ENCODE data around the gene ATP7A. TPM values are rescaled to one million over a fixed set of nuclear protein-coding genes. Genes with fewer than 3 reads are reported as not detected.

Gene ATP7A
- polyA plus RNA-seq, 1 donor from 2014 or later = 6.2 TPM

- H3K4me3 ChIP-seq (ENCODE audit: low read length) = no peak overlapping the region
- no peaks in the 10 kb centered on the region for H3K27me3 ChIP-seq (ENCODE audit: insufficient read depth, low read depth, low read length)
- H3F3A ChIP-seq (ENCODE audit: insufficient read depth, low read length, poor library complexity, severe bottlenecking) = no peaks in the 10 kb centered on the region
- no peaks in the 10 kb centered on the region for H4K20me1 ChIP-seq (ENCODE audit: insufficient read depth)
- no peak overlapping the region for H3K27ac ChIP-seq (ENCODE audit: low read length)
- H3K36me3 ChIP-seq (ENCODE audit: insufficient read depth, low read length) = no peaks in the 10 kb centered on the region
- H3K9me2 ChIP-seq (ENCODE audit: insufficient read depth, low read length) = no peaks in the 10 kb centered on the region
- no peak for TF ChIP-seq EP300 (conservative IDR thresholded peaks at IDR 0.05; ENCODE audit: poor library complexity, severe bottlenecking)
- no peak for TF ChIP-seq MXI1 (conservative IDR thresholded peaks at IDR 0.05; ENCODE audit: poor library complexity, severe bottlenecking)
- no peak for TF ChIP-seq POLR2AphosphoS5 (IDR thresholded peaks at IDR 0.05)
- no peak for TF ChIP-seq REST (IDR thresholded peaks at IDR 0.05; ENCODE audit: borderline replicate concordance)
- no peak for TF ChIP-seq EZH2 (IDR thresholded peaks at IDR 0.05; ENCODE audit: borderline replicate concordance, insufficient read depth, low read length, poor library complexity, severe bottlenecking)
- no peak for TF ChIP-seq RAD21 (conservative IDR thresholded peaks at IDR 0.05)
- TF ChIP-seq CTCF (IDR thresholded peaks at IDR 0.05; ENCODE audit: poor library complexity, severe bottlenecking) = no peak
- TF ChIP-seq TAF1 (IDR thresholded peaks at IDR 0.05; ENCODE audit: low read depth) = no peak
- TF ChIP-seq SMC3 (conservative IDR thresholded peaks at IDR 0.05; ENCODE audit: poor library complexity) = no peak
- H3K9ac ChIP-seq (ENCODE audit: low read length) = no peak overlapping the region
- no peaks in the 10 kb centered on the region for H3K79me2 ChIP-seq (replicated peaks; ENCODE audit: insufficient read depth, low read length)
- H3K4me2 ChIP-seq (ENCODE audit: low read length) = no peak overlapping the region
- H3K9me3 ChIP-seq (ENCODE audit: low read length) = no peaks in the 10 kb centered on the region
- H2AFZ ChIP-seq (ENCODE audit: low read depth, low read length) = no peak overlapping the region
These were observed 57.1 kb downstream of the ATP7A start for GRCh38 chrX:77967631-77968030.

GRCh38 chrX:77969538-77969937 is 59.0 kb downstream of the ATP7A start, which contains the start of gene PGAM4:
TSS of gene PGAM4 (minus strand) at chrX:77969638. CDS start at chrX:77969638, 0 bp downstream.
- Histone ChIP-seq H3K9ac (ENCODE audit: low read length) (no peak within 1 kb of the TSS), H4K20me1 (ENCODE audit: insufficient read depth) (no peaks in the 10 kb centered on the region), H3K4me3 (ENCODE audit: low read length) (no peak within 1 kb of the TSS), H3K27me3 (ENCODE audit: insufficient read depth, low read depth, low read length) (no peaks in the 10 kb centered on the region), H3K27ac (ENCODE audit: low read length) (no peak within 1 kb of the TSS), H3K4me2 (ENCODE audit: low read length) (no peak within 1 kb of the TSS), H3K9me2 (ENCODE audit: insufficient read depth, low read length) (no peaks in the 10 kb centered on the region), H3K36me3 (ENCODE audit: insufficient read depth, low read length) (no peaks in the 10 kb centered on the region), H3K79me2 (replicated peaks; ENCODE audit: insufficient read depth, low read length) (no peaks in the 10 kb centered on the region), H2AFZ (ENCODE audit: low read depth, low read length) (no peak within 1 kb of the TSS), H3K9me3 (ENCODE audit: low read length) (no peaks in the 10 kb centered on the region), H3F3A (ENCODE audit: insufficient read depth, low read length, poor library complexity, severe bottlenecking) (no peaks in the 10 kb centered on the region)
- TF ChIP-seq RAD21 (conservative IDR thresholded peaks at IDR 0.05) (no peak), TAF1 (IDR thresholded peaks at IDR 0.05; ENCODE audit: low read depth) (no peak), SMC3 (conservative IDR thresholded peaks at IDR 0.05; ENCODE audit: poor library complexity) (no peak), REST (IDR thresholded peaks at IDR 0.05; ENCODE audit: borderline replicate concordance) (no peak), EZH2 (IDR thresholded peaks at IDR 0.05; ENCODE audit: borderline replicate concordance, insufficient read depth, low read length, poor library complexity, severe bottlenecking) (no peak), EP300 (conservative IDR thresholded peaks at IDR 0.05; ENCODE audit: poor library complexity, severe bottlenecking) (no peak), CTCF (IDR thresholded peaks at IDR 0.05; ENCODE audit: poor library complexity, severe bottlenecking) (no peak), POLR2AphosphoS5 (IDR thresholded peaks at IDR 0.05) (no peak), MXI1 (conservative IDR thresholded peaks at IDR 0.05; ENCODE audit: poor library complexity, severe bottlenecking) (no peak)

Measured in neural cell (in vitro differentiated cells).